NCI-H2227 treated with DMSO at 0.1 percent for 48 hours (cell line): ENCODE measurements around the gene KCNG2.

ENCODE experiments used
- DNase-seq: peaks from one replicate; lab custom pipeline; 2025; lab: John Stamatoyannopoulos, UW

KCNG2 gene

DNA sequence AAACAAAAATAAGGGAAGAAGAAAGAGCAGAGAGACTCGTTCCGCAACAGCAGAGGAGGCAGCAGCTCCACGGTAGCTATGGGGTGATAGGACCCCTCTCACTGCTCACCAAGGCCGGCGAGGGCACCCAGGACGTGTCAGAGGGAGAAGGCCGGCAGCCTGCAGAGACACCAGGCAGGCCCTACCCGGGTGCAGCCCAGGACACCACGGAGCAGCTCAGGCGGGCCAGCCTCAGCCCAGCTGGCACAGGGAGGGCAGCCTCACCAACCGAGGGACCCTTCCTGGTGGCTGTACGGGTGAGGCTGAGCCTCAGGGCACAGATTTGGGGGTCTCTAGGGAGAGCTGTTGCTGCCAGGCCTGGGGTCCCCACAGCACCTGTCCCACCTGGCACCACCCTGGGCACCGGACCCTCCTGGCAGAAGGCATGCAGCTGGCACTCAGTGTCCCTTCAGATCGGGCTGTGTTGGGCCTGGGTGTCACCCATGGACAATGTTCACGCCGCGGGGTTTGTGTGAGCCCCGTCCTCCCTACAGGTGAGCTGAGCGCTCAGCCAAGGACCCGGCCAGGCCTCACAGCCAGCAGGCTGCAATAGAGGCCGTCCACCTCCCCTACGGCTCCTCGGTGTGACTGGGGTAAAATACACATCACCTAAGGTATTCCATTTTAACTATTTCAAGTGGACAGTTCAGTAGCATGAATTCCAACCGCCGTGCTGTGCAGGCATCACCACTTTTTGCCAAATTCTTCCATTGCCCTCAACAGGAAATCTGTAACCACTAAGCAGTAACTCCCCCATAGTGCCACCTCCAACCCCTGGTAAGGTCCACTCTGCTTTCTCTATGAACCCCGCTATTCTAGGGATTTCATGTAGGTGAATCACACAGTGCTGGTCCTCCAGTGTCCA lies 21.6 kb downstream of the KCNG2 start:
- DNase-seq = no peak

DNA sequence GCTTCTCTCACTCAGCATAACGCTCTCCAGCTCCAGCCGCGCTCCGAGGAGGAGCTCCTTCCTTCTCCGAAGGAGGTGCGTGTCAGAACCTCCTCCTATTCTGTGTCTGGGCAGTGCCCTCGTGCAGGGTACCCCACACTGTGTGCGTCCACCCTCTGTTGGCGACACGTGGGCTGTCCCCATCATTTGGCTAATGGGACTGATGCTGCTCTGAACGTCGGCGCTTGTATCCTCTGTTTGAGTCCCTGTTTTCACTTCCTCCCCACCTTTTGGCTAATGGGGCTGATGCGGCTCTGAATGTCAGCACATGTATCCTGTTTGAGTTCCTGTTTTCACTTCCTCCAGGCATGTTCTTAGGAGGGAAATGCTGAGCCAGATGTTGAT lies 22.2 kb downstream of the KCNG2 start:
- DNase-seq = no peak

DNA sequence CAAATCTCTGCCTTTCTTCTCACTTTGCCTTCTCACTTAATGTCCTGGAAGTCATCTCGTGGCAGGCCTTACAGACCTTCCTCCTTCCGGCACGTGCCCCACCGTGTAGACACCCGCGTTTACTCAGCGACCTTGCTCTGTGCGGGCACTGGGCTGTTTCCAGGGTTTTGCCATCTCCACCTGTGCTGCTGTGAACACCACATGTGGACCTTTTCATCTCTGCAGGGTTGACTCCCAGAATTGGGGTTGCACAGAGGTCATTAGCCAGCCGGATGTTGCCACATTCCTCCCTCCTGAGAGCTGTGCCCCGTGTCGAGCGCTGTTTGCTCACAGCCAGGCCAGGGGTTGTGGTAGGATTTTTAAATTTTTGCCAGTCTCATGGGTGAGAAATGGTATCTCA lies 25.4 kb downstream of the KCNG2 start:
- DNase-seq = no peak

DNA sequence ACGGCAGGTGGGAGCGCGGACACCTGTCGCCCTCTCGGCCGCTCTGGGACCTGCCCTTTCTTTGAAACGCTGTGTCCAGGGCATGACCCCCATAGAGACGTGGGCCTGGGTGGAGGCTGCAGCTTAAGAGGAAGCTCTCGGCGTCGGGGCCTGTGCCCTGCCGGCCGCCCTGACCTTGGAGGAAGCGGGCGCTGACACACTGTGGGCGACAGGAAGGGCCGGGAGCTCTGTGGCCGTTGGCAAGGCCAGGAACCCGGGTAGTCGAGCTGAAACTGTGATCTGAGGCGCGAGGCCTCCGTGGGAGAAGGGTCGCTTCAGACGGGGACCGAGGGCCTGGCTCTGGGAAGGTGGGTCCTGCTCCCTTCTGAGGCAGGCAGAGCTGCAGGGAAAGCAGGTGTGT lies 28.2 kb downstream of the KCNG2 start:
- no peak for DNase-seq

DNA sequence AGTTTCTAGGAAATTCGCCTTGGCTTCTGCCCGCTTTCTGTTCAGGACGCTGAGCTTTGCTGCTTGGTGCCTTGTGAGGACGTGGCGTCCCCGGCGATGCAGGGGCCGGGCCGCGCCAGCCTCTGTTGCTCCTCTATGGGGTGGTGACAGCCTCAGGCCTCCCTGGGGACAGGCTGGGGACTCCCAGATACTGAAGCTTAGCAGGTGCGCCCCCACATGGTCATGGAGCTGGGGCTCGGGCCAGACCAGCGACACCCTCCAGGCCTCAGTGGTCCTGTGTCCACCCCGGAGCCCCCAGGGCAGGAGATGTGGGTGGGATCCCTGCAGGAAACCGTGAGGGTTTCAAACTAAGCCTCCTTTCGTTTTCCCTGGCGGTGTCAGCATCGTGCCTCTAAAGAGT lies 29.2 kb downstream of the KCNG2 start:
- no peak for DNase-seq

DNA sequence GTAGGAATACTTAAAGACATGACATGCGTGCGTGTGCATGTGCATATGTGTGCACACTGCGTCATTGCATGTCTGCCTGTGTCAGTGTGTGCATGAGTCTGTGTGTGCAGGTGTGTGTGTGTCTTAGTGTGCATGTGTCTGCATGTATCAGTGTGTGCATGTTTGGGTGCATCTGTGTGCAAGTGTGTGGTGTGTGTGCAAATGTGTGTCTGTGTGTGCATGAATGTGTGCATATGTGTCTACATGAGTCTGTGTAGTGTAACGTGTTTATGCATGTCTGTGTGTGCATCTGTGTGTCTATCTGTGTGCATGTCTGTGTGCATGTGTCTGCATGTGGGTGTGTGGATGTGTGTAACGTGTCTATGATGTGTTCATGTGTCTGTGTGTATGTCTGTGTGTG lies 30.5 kb downstream of the KCNG2 start:
- no peak for DNase-seq

DNA sequence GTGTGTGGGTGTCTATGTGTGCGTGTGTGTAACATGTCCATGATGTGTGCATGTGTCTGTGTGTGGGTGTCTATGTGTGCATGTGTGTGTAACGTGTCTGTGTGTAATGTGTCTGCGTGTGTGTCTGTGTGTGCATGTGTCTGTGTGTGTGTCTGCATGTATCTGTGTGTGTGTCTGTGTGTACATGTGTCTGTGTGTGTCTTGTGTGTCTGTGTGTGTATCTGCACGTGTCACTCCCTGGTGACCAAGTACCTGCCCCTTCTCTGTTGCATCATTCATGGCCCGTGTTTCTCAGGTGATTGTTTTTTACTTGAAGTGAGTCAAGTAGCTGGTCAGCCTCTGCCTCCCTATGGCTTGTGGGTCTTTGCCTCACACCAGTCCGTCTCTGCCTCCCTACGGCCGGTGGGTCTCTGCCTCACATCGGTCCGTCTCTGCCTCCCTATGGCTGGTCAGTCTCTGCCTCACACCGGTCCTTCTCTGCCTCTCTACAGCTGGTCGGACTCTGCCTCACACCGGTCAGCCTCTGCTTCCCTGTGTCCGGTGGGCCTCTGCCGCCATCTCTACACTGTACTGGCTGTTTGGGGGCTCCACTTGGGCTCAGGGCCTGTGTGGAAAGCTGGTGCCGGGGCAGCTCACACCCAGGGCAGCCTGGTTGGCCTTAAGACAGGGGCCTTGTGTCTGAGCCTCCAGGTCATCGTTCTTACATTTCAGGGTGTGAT lies 31.6 kb downstream of the KCNG2 start:
- no peak for DNase-seq

DNA sequence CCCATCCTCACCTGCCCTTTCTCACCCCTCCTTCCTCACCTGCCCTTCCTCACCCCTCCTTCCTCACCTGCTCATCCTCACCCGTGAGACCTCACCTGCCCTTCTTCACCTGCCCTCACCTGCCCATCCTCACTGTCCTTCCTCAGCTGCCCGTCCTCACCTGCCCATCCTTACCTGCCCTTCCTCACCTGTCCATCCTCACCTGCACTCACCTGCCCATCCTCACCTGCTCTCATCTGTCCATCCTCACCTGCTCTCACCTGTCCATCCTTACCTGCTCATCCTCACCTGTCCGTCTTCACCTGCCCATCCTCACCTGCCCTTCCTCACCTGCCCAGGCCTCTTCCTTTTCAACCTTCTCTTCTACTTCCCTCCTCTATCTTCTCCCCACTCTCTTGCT lies 34.4 kb downstream of the KCNG2 start:
- DNase-seq = no peak

DNA sequence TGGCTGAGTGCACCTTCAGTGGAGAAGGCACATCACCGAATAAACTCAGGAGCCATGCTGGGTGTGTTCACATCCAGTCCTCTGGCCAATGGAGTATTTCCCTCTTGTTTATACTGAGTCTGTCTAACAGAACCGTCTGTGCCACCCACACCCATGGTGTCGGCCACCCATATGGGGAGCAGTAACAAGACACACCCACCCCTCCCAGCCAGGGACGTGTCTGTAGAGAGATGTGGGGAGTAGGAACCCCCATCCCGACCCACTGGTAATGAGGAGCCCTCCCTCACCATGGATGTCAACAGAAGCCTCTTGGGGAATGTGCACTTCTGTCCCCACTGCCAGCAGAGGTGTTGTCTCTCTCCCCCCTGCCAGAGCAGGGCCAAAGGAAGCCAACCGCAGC lies 37.1 kb downstream of the KCNG2 start:
- no peak for DNase-seq

DNA sequence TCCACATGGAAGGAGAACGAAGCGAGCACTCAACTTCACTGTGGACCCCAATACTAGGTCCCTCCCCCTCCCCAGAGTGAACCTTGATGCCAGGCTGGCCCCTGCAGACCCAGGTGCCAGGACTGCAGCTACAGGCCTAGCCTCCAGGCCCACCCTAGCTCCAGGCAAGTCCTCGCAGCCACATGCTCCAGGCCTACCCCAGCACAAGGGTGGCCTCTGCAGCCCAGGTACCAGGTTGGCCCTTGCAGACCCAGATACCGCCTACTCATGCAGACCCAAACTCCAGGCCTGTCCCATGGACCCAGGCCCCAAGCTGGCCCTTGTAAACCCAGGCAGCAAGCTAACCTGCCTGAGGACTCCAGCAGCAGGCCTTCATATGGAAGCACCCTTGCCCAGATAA lies 44.2 kb downstream of the KCNG2 start:
- DNase-seq = no peak

DNA sequence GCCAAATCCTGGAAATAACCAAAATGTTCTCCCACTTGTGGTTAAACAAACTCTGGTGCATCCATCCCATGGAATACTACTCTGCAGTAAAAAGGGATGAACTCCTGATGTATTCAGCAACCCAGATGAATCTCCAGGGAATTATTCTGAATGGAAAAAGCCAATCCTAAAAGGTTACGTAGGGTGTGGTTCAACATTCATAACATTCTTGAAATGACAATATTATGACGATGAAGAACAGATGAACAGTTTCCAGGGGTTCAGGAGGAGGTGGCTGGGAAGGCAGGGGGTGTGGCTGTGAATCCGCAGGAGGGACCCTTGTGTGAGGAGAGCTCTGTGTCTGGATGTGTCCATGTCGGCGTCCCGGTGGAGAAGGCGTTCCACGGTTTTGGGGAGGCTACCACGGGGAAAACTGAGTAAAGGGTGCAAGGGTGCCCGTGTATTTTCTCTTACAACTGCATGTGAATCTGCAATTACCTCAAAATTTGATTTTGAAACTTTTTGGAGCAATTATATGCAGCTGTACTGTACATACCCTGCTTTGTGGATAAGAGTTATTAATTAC lies 47.3 kb downstream of the KCNG2 start:
- DNase-seq = no peak

DNA sequence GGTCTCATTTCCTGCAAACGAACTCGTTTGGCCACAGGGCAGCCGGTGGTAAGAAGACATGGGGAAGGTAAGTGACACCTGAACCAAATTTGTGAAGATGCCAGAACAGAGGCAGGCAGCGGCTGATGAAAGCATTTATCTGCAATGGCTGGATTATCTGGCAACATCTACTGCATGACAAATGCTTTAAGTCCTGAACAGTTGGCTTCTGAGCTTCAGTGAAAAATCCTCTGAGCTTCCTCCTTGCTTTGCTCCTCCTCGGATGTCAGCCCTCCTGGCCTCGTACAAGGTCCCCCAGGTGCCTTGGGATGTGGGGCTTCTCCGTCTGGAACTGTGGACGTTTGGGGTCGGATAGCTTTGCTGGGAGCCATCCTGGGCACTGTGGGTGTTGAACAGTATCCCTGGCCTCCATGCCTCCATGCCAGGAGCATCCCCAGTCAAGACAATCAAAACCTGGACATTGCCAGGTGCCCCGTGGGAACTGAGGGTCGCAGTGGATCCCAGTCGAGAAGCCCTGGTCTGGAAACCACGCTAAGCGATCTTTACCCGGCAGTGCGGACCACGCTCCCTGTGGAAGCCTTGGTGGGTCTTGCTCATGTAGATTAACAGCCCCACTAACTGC lies 49.3 kb downstream of the KCNG2 start:
- no peak for DNase-seq

DNA sequence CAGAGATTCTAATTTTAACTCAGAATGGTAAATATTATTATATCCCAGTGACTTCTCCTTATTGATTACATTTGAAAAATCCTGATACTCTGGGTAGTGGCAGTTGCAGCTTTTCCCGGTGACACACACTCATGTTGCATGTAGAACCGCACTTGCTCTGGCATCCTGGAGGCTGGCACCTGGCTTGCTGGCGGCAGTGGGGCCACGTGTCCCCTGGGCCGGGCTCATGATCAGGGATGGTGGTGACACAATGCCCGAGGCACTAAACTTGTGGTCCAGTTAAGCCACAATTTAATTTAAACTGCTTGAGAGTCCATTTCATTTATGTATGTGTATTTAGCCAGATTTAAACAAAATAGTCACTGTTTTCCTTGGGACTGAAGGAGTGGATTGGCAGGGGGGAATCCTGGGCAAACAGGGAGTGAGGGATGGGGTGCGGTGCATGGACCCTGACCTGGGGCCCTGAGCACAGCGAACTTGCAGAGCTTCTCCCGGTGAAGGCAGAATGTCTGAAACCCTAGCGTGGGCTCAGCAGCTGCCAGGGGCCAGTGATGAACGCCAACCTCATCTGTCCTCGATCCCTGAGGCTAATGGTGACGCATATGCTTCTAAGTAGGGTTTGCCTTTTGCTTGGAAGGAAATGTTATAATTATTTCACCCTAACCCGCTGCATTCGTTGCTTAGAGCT lies 50.0 kb downstream of the KCNG2 start:
- no peak for DNase-seq

DNA sequence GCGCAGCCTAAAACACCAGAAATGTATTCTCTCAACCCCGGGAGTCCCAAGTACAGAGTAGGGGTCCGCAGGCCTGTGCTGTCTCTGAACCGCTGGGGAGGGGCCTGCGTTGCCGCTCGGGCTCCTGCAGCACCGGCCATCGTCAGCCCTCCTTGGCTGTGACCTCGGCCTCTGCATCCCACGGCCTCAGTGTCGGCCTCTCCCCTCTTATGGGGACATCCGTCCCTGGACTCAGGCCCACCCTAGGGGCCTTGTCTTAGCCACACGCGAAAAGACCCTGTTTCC lies 50.5 kb downstream of the KCNG2 start:
- DNase-seq = no peak

DNA sequence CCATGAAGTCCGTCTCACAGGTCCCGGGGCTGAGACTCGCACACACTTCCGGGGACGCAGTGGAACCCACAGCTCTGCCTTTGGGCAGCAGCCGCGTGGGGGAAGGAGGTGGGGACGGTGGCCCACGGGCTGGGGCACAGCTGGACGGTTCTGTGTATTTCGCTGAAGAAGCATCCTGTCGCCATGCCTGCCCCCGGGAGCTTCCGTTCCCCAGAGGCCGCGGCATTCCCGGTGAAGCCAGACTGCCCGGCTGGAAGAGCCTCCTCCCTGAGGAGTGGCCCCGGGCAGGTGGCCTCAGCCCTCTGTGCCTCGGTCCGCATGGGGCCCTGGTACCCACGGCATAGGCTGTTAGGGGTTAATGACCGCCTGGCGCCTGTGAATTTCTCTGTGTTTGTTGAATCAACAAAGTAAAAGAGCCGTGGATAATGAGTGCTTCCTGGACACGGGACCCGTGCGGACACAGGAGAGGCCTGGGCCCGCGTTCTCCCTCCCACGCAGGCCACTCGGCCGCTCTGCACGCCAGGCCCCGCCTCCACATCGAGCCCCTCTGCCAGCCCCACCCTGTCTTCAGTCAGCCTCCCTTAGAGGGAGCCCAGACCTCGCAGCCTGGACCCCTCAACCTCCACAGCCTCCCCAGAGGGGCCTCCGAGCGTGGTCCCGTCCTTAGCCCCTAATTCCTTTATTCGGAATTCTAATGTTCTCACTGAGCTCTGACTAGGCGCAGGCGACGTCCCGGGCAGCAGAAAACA lies 51.0 kb downstream of the KCNG2 start:
- DNase-seq = no peak

DNA sequence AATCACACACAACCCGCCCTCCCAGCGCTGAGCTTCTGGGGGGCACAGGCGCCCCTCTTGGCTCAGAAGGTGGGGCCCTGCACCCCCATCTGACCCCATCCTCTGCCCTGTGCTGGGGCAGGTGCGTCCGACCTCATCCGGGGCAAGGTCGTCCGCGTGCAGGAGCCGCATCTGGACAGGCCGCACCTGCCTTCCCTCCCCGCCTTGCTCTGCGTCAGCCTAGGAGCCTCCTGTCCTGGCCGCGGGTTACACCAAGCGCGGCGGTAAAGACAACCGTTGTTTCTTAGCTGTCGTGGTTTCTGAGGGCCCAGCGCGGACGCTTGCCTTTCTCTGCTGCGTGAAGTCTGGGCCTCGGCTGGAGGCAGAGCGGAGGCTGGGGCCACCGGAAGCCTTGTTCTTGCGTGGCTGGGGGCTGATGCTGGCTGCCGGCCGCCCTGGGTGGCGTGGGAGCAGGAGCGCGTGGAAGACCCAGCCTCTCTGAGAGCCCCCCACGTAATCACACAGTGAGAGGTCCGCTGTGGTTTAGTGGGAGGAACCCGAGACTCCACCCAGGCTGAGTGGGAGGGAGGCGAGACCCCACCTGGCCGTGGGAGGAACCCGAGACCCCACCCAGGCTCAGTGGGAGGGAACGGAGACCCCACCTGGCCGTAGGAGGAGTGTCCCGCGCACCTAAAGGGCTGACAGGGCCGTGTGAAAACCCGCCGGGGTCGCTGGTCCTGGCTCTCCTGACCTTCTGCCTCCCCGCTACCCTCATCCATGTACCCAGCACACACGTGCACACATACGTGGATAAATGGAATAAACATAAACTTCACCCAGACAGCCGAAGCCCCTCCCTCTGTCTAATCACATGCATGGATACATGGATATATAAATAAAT lies 51.8 kb downstream of the KCNG2 start:
- no peak for DNase-seq

DNA sequence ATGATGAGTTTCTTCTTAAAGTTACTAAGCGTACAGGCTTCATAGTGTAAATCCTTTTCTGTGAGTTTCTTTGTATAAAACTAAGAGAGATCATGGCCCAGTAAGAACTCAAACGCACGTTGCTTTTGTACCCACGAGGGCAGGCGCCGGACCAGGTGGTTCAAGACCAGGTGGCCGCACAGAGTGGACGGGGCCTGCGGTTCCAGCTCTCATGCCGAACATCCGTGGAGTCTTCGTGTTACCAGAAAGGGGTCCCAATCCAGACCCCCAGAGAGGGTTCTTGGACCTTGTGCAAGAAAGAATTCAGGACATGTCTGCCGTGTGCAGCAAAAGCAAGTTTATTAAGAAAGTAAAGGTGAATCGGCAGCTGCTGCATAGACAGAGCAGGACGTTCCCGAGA lies 53.0 kb downstream of the KCNG2 start:
- DNase-seq = no peak

DNA sequence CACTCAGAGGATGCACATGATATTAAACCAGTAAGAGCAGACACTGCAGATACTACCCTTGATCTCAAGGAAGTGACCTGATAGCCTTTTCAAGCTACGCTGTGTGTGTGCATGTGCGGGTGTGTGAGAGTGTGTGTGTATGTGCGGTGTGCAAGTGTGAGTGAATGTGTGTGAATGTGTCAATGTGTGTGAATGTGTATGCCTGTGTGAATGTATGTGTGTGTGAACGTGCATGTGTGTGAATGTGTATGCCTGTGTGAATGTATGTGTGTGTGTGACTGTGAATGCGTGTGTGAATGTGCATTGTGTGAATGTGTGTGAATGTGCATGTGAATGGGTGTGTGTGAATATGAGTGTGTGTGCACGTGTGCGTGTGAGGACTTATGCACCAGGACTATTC lies 53.8 kb downstream of the KCNG2 start:
- no peak for DNase-seq

DNA sequence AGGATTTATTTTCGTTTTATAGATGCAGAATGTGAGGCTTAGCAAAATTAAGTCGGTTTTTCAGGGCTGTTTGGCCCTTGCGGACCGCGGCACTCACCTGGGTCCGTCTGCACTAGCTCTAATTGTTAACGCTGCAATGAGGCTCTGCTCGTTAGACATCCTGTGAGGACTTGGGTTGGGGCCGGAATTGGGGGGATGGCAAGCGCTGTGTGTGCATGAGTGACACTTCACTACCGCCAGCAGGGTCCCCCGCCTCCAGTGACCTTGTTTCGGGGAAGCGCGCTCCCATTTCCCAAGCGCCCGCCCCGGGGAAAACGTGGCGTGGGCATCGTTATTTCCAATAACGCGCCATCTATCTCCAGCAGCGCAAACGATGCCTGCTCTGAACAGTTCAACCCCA lies 54.2 kb downstream of the KCNG2 start:
- DNase-seq = no peak

DNA sequence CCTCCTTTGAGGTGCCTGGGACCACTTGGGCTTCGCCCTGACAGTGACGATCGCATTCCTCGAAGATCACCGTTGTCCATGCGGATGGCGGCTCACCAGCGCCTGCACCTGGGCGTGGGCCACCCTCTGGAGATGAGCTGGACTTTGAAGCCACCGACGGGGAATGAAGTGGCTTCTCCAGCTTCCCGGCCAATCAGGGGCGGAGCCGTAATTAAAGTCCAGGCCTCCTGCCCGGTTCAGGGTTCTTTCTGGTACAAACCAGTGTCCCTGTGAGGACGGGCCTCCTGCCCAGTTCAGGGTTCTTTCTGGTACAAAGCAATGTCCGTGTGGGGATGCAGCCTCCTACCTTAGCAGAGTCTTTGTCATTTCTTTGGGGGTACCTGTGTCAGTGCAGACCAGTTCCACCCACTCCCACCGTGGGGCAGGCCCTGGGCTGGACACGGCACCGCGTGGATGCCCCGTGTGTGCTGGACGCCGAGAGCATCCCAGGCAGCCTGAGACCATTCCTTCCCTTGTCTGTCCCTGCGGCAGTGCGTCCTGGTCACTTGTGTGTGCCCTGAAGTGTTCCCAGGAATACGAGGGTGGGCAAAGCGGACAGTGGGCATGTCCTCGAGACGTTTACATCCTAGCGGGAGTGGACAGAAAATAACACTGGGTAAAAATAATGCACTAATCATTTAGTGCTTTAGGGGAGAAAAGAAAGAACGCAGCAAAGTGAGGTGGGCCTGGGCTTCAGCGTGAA lies 55.0 kb downstream of the KCNG2 start:
- DNase-seq = no peak
